BLaER1 treated with 17β-estradiol and CSF1 and Interleukin-3, amounts not matched to agents 10 nM and 100 nM (cell line): ENCODE measurements around the gene NEIL1.
"Not testable (repeated sequence)": the region's sequence is repeated elsewhere in the genome, so short reads cannot be mapped to it uniquely, and the experiment has no call there.

Experiments
- H3K27ac ChIP-seq, 11 experiments: shearing (Covaris generic); formaldehyde crosslinking; 2 replicates each; pipeline ENCODE4 v1.8.1; 2022
- H3K27me3 ChIP-seq, 11 experiments: shearing (Covaris generic); formaldehyde crosslinking; 2 replicates each; pipeline ENCODE4 v1.8.1; 2022
- H3K36me3 ChIP-seq, 11 experiments: shearing (Covaris generic); formaldehyde crosslinking; 2 replicates each; pipeline ENCODE4 v1.8.1; 2022
- H3K4me1 ChIP-seq, 10 experiments: shearing (Covaris generic); formaldehyde crosslinking; 2 replicates each; pipeline ENCODE4 v1.8.1; 2022
- H3K4me2 ChIP-seq, 11 experiments: shearing (Covaris generic); formaldehyde crosslinking; 2 replicates each; pipeline ENCODE4 v1.8.1; 2022
- H3K4me3 ChIP-seq, 10 experiments: shearing (Covaris generic); formaldehyde crosslinking; 2 replicates each; pipeline ENCODE4 v1.8.1; 2022
- H3K9ac ChIP-seq, 11 experiments: shearing (Covaris generic); formaldehyde crosslinking; 2 replicates each; pipeline ENCODE4 v1.8.1; 2022
- H3K9me3 ChIP-seq, 11 experiments: shearing (Covaris generic); formaldehyde crosslinking; replicated peaks in 1 of 11; 2 replicates each; pipeline ENCODE4 v1.8.1; 2022
- H4K20me1 ChIP-seq, 11 experiments: shearing (Covaris generic); formaldehyde crosslinking; 2 replicates each; pipeline ENCODE4 v1.8.1; 2022
- Cebpa-rat ChIP-seq, 11 experiments: shearing (Covaris generic); IDR thresholded peaks; 2 replicates each; pipeline ENCODE4 v1.8.1; 2022

NEIL1 gene

GRCh38 chr15:75335313-75335704, 11.5 kb upstream of the NEIL1 start:
- H3K9me3 ChIP-seq = no peaks in the 10 kb centered on the region
- no peak for TF ChIP-seq Cebpa-rat (IDR thresholded peaks at IDR 0.05)
- peak overlapping the region; percentile 77 to 87 (median 83); a peak in 20 of 22 replicates for H3K9ac ChIP-seq
- no peaks in the 10 kb centered on the region for H3K27me3 ChIP-seq
- peaks cover 0 to 7% (median 0%) of the 10 kb centered on the region in 11 experiments; a peak in 1 of 22 replicates for H4K20me1 ChIP-seq
- H3K36me3 ChIP-seq = peaks cover 10 to 20% (median 19%) of the 10 kb centered on the region in 11 experiments
- peak overlapping the region; percentile 58 to 79 (median 73) for H3K4me3 ChIP-seq
- H3K4me2 ChIP-seq = peak overlapping the region; percentile 87 to 98 (median 94)
- peak overlapping the region in 10 of 11 experiments; percentile 78 to 90 (median 84); a peak in 15 of 22 replicates for H3K27ac ChIP-seq
- peaks cover 11 to 23% (median 20%) of the 10 kb centered on the region in 10 experiments for H3K4me1 ChIP-seq

GRCh38 chr15:75335705-75336355, 11.0 kb upstream of the NEIL1 start, which contains the start of gene COMMD4:
Gene COMMD4 (plus strand): TSS chr15:75336063. CDS start chr15:75336090, 27 bp downstream.
- Histone ChIP-seq H3K36me3 (peaks cover 10 to 26% (median 24%) of the 10 kb centered on the region in 11 experiments), H3K4me2 (peak within 1 kb of the TSS; percentile 87 to 98 (median 94)), H3K4me1 (peaks cover 11 to 23% (median 20%) of the 10 kb centered on the region in 10 experiments), H3K9me3 (no peaks in the 10 kb centered on the region), H3K9ac (peak within 1 kb of the TSS; percentile 77 to 87 (median 83)), H3K27me3 (no peaks in the 10 kb centered on the region), H3K4me3 (peak within 1 kb of the TSS; percentile 58 to 79 (median 73)), H3K27ac (peak within 1 kb of the TSS; percentile 52 to 90 (median 84)), H4K20me1 (peaks cover 0 to 7% (median 0%) of the 10 kb centered on the region in 11 experiments; a peak in 1 of 22 replicates)
- TF ChIP-seq Cebpa-rat (IDR thresholded peaks at IDR 0.05) = no peak

- Histone ChIP-seq H3K27me3 (no peaks in the 10 kb centered on the region), H3K9me3 (no peaks in the 10 kb centered on the region), H3K9ac (no peak overlapping the region), H3K27ac (no peak overlapping the region), H3K36me3 (peaks cover 17 to 37% (median 34%) of the 10 kb centered on the region in 11 experiments), H3K4me2 (no peak overlapping the region), H3K4me1 (peaks cover 15 to 33% (median 25%) of the 10 kb centered on the region in 10 experiments), H4K20me1 (peaks cover 0 to 7% (median 0%) of the 10 kb centered on the region in 11 experiments; a peak in 1 of 22 replicates), H3K4me3 (no peak overlapping the region)
- no peak for TF ChIP-seq Cebpa-rat (IDR thresholded peaks at IDR 0.05)
Observed at GRCh38 chr15:75338661-75339240, 8.1 kb upstream of the NEIL1 start.

DNA sequence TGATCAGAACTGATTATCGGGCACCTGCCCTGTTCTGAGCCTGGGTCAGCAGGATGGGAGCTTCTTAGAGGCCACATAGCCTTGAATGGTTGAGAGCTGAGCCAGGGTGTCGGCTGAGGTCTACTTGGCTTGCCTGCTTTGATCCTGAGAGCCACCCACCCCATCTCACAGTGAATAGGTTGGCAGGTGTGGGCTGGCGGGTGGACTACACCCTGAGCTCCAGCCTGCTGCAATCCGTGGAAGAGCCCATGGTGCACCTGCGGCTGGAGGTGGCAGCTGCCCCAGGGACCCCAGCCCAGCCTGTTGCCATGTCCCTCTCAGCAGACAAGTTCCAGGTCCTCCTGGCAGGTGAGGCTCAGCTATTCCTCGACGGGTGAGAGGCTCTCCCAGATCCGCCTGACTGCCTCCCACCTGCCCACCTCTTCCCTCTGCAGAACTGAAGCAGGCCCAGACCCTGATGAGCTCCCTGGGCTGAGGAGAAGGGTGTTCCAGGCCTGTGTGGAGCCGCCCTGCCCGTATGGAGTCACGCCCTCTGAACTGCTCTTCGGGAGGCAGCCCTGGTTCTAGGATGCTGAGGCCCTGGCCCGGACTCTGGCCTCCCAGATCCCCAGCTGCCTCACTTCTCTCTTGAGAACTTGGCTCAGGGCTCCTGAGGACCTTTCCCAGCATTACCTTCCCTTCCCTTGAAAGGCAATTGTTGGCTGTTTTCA, 7.2 kb upstream of the NEIL1 start:
- H3K27ac ChIP-seq = no peak overlapping the region
- peaks cover 19 to 38% (median 31%) of the 10 kb centered on the region in 10 experiments for H3K4me1 ChIP-seq
- no peak for TF ChIP-seq Cebpa-rat (IDR thresholded peaks at IDR 0.05)
- H3K27me3 ChIP-seq = no peaks in the 10 kb centered on the region
- no peak overlapping the region for H3K9ac ChIP-seq
- H3K36me3 ChIP-seq = peaks cover 17 to 37% (median 34%) of the 10 kb centered on the region in 11 experiments
- H4K20me1 ChIP-seq = peaks cover 0 to 7% (median 0%) of the 10 kb centered on the region in 11 experiments; a peak in 1 of 22 replicates
- H3K4me3 ChIP-seq = no peak overlapping the region
- H3K4me2 ChIP-seq = no peak overlapping the region
- H3K9me3 ChIP-seq = no peaks in the 10 kb centered on the region

- TF ChIP-seq Cebpa-rat (IDR thresholded peaks at IDR 0.05) = no peak
- Histone ChIP-seq H4K20me1 (peaks cover 0 to 7% (median 0%) of the 10 kb centered on the region in 11 experiments; a peak in 1 of 22 replicates), H3K4me2 (no peak overlapping the region), H3K9ac (no peak overlapping the region), H3K27me3 (no peaks in the 10 kb centered on the region), H3K4me3 (no peak overlapping the region), H3K9me3 (no peaks in the 10 kb centered on the region), H3K27ac (no peak overlapping the region), H3K36me3 (peaks cover 17 to 37% (median 34%) of the 10 kb centered on the region in 11 experiments), H3K4me1 (peaks cover 19 to 33% (median 23%) of the 10 kb centered on the region in 10 experiments; a peak in 19 of 20 replicates)
Observed at GRCh38 chr15:75342221-75342620, 4.6 kb upstream of the NEIL1 start.

DNA sequence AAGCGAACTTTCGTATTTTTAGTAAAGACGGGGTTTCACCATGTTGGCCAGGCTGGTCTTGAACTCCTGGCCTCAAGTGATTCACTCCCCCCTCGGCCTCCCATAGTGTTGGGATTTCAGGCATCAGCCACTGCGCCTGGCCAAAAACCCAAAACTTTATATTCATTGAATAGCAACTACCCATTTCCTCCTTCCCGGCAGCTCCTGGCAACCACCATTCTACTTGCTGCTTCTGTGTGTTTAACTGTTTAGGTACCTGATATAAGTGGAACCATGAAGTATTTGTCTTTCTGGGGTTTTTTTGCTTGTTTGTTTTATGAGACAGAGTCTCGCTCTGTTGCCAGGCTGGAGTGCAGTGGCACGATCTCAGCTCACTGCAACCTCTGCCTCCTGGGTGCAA, 2.9 kb upstream of the NEIL1 start:
- H3K9ac ChIP-seq, H3K9me3 ChIP-seq, H3K27ac ChIP-seq, H3K4me3 ChIP-seq, H4K20me1 ChIP-seq: not testable (repeated sequence)
- Histone ChIP-seq H3K36me3 (peaks cover 17 to 35% (median 28%) of the 10 kb centered on the region in 11 experiments), H3K27me3 (peaks cover 0 to 15% (median 0%) of the 10 kb centered on the region in 11 experiments; a peak in 6 of 22 replicates), H3K4me1 (peaks cover 20 to 47% (median 35%) of the 10 kb centered on the region in 10 experiments), H3K4me2 (peak overlapping the region in 8 of 11 experiments; percentile 13 to 62 (median 44); a peak in 10 of 22 replicates)

DNA sequence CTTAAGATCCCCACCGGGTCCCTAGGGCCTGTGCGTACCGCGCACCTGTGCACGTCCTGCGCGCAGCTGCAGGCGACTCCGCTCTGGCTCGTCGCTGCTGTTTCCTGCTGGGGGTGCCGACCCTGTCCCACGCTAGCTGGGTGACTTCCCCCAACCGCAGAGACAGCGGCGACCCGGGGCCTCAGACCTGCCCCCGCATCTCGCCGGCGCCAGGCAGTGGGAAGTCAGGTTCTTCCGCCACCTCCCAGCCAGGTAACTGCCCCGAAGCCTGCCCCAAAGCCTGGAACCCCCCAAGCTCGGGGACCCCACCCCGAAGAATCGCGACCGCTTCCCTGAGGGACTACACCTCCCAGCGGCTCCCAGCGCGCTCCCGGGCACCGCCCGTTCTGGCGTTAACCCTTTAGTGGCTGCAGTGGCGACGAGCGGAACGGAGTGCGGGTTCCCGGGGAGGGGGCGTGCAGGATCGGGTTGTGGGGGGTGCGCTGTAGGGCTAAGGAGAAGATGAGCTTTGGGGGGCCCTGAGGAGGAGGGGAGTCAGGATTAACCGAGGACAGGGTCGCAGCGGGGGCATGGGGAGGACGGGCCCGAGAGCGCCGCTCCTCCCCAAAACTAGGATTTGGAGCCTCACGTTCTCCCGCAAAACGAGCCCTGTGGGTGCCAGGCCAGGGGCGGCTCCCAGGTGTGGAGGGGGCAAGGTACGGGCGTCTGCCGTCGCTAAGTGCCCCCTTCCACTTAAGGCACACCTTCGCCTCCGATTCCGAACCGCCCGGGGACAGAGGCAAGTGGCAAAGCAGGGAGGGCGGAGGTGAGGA, 589 bp downstream of the NEIL1 start:
- TF ChIP-seq Cebpa-rat (IDR thresholded peaks at IDR 0.05) = no peak
- peaks cover 12 to 22% (median 18%) of the 10 kb centered on the region in 11 experiments; a peak in 20 of 22 replicates for H3K9me3 ChIP-seq
- H3K4me3 ChIP-seq = peak overlapping the region; percentile 70 to 94 (median 82)
- peaks cover 0 to 15% (median 13%) of the 10 kb centered on the region in 11 experiments; a peak in 12 of 22 replicates for H3K36me3 ChIP-seq
- H4K20me1 ChIP-seq = peaks cover 0 to 24% (median 0%) of the 10 kb centered on the region in 11 experiments; a peak in 9 of 22 replicates
- H3K27me3 ChIP-seq = peaks cover 0 to 16% (median 0%) of the 10 kb centered on the region in 11 experiments; a peak in 6 of 22 replicates
- peak overlapping the region; percentile 94 to 100 (median 99) for H3K4me2 ChIP-seq
- peak overlapping the region; percentile 67 to 87 (median 81) for H3K27ac ChIP-seq
- H3K4me1 ChIP-seq = peaks cover 38 to 80% (median 67%) of the 10 kb centered on the region in 10 experiments
- H3K9ac ChIP-seq = peak overlapping the region; percentile 74 to 93 (median 83)
